NCI-H526 treated with DMSO at 0.1 percent for 48 hours (cell line): Measurements from ENCODE around the gene GSG1.
A peak's percentile ranks its signal among the peaks of the same experiment; 100 is the strongest.

Experiments used
- DNase-seq: peaks from one replicate; lab custom pipeline; 2025; lab: John Stamatoyannopoulos, UW

The GSG1 gene

DNA sequence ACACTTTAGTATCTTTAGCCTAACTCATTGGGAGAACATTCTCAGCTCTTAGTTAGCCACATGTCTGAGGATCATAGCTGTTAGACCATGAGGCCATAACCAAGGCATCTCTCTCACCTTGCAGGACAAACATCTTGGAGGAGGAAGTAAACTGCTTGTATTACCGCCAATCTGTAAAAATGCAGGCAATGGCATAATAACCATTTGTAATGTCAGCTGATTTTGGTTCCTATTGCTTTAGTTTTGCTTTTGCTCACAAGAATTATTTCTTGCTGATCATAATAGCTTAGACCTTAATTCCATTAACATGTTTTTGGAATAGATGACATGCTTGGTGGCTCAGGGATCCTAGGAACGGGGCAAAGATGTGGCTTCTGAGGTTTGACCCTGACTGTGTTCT is 16.4 kb upstream of the GSG1 start:
- DNase-seq = no peak

DNA sequence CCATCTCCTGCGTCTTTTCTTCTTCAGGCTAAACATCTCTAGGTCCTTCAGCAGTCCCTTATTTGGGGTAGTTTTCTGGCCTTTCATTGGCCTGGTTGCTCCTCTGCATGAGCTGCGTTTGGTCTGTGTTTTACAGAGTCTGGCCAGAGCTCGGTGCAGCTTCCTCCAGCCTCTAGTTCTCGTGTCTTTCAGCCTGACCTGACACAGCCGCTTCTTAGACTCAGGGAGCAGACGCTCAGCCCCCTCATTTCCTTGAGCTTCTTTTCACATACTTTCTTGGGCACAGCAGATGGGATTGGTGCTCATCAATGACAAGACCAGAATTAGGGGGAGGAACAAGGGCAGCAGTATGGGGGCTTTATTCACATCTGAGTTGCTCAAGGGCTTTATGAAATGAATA is 13.6 kb upstream of the GSG1 start:
- DNase-seq = no peak

DNA sequence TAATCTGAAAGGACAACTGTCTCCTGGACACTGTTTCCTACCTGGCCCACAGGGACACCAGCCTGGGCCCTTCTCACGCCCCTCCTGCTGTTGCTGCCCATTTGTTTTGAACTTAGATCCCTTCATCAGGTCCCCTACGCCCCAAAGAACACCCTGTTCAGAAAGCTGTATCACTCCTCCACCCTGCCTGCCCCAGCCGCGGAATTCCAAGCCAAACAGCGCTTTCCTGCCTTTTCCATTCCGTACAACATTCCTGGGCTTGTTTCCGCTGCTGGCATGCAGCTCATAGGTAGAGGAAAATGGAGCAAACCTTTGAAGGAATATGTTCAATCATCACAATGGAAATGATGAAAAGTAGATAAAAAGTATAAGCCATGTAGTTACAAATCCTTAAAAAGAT is 12.8 kb upstream of the GSG1 start:
- no peak for DNase-seq

DNA sequence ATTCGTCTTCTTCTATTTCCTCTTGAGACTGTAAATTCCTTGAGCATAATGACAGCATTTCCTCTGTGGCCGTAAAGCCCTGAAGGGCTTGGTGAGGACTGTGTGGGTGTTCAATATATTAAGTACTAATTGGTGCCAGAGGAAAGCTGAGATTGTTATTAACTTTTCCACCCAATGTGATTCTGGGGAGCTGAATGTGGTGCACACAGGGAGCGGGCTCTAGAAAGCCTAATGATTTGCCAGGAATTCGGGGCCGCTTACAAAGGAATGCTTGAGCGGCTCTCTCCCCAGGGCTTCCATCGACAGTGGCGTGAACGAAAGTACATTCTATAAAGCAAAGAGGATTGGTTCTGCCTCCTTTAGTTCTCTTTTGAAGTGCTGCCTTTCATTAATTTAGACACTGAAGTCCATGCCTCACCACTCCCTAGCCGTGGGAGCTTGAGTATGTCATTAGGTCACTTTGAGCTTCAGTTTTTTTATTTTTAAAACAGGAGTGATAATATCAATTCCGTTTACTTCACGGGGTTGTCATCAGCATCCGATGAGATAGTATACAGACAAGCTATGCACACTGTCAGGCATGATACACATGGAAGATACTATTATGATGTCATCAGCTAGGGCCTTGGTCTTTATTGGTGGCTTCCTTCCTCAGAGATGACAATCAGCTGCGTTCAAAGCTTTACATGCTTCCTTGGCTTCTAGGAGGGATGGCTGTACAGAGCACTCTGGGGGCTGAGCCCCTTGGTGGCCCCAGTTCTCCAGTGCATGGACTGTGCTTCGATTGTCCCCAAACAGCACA is 11.0 kb upstream of the GSG1 start:
- DNase-seq = no peak

DNA sequence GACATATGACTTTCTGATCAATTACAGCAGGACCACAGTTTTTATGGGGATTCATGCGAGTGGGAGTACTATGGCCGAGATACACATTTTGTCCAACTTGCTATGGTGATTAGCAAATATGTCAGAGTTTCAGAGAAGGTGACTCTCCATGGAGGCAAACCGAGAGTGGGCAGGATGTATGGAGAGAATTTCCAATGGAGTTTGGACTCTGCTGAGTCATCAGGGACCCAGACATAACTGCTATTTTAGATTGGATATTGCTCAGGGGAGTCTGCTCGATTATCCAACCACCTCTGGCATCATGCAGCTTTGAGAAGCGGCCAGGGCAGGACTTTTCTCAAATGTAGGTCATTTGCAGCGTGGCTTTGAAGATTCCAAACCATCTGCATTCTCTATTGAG is 9.5 kb upstream of the GSG1 start:
- DNase-seq = no peak

DNA sequence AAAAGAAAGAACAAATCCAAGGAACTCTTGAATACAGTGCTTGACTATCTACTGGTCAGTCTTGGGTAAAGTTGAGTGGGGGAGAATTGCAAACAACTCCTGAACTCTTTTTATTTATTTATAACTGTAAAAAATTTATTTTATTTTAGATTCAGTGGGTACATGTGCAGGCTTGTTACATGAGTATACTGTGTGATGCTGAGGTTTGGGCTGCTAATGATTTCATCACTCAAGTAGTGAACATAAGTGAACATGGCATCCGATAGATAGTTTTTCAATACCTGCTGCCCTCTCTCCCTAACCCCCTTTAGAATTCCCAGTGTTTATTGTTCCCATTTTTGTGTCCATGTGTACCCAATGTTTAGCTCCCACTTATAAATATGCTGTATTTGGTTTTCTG is 3.2 kb upstream of the GSG1 start:
- no peak for DNase-seq

DNA sequence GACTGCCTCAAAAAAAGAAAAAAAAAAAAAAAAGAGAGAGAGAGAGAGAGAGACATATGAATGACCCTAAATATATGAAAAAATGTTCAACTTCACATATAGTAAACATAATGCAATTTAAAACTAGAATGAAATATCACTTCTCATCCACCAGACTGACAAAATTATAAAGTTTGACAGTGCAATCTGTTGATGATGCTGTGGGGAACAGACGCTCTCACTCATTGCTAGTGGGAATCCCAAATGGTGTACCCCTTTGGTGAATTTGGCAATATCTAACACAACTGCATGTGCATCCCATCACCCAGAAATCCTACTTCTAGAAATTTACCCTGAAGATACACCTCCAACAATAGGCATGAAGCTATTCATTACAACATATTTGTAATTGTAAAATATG is 2.3 kb upstream of the GSG1 start:
- no peak for DNase-seq

DNA sequence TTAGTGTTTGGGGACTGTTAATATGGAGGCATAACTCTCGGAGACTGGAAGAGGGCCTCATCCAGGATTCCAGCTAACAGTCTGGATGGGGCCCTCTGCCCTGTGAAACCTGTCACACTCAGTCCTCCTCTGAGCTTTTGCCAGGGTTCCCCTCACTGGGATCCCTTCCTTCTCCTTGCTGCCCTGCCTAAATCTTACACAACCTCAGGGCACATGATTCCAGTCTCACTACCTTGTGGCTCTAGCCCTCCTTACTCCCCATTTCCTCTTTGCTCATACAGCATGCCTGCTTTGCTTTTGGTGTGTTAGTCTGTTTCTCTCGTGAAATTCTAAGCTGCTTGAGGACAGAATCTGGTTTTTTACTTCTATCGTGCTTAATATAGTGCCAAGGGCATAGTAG is 942 bp upstream of the GSG1 start:
- DNase-seq = no peak

DNA sequence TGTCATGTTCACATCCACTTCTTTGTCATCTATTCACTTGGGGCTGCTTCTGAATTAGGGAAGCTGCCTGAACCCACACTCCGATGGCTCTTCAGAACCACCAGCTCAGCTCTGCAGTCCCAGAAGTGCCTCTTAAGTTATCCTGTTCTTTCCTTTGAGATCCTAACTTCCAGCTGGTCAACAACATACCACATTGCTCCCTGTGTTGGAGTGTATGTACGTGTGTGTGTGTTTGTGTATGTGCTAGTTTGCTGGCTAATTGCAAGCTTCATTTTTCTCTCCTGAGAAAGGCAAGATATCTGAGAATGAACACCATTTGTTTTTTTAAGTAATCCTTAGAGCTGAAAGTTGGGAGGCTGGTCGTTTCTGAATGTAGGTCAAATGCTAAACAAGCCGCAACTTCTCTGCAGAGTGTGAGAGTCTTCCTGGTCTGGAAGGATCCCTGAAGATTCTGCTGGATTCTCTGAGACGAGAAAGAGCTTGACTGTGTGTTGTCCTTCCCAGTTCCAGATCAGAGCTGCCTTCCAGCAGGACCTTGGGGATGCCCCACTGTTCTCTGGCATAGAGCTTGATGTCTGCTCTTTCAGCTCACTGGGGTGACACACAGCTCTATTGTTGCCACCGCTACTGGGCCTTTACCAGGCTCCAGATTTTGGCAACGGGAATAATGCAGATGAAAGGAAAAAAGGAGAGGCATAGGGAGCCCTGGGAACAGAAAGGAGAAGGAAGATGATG is 839 bp downstream of the GSG1 start:
- no peak for DNase-seq

DNA sequence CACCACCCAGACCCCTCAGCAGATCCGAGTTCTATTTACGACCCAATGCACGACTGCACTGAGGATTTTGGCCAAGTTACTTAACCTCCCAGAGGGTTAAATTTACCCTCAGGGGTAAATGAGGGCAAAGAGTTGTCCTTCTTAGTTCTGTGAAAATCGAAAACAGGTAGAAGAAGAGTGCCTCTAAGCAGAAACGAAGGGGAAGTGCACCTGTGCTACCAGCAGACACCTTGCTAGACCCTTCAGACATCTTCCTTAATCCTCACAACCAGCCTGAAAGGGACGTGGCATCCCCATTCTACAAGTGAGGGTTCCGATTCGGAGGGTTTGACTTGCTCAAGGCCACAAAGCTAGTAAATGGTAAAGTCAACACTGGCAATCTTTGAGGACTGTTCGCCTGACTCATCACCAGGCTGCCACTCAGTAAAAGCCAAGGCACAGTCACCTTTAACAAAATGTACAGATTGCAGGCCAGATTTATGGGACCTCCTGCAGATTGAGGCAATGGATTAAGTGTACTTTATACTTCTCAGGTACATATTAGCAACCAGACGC is 1.6 kb downstream of the GSG1 start:
- no peak for DNase-seq

DNA sequence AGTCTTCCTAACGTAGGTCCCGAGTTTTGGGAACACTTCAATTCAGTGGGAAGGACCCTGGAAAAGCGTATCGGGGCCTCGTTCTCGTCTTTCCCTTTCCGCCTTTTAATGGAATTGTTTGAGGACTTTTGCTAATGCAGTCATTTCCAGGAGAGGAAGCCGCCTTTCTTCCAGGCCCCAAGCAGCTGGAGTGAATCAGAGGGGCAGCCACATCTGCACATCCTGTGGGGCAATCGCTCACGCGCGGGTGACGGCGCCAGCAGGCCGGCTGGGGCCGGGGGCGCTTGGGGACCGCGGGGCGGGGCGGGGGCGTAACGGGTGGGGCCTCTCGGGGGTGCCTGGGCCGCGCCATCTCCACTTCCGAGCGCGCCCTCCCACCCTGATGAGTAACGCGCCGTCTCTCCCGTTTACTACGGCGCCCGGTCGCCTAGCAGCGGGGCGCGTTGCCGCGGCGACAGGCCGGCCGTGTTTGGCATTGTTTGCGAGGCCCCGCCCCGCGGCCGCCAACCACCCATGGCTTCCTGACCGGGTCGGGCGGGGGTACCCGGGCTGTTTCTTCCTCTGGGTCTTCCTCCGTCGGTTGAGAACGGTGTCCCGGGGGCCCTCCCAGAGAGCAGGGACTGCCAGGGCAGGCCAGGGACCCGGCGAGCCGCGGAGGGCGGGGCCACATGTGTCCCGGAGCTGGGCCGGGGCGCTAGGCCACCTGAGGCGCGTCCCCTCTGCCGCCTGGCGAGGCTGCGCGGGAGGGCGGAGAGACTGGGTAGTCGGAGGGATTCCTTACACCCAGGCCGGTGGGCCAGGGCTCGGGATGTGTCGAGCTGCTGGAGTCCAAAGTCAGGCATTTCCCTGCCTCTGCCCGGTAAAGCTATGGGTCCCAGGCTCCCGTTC is 2.3 kb downstream of the GSG1 start:
- peak; percentile 66 for DNase-seq

DNA sequence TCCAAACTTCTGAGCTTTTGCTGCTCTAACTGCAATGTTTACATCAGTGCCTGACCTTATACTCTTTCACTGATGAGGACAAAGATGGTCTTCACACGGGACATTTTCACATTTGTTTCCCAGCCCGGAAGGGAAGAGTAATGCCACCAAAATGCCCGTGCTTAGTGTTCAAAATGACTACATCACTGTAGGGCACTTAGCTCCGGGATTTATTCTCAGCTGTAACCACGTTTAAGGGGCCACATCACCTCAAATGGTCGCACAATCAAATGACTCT is 2.9 kb downstream of the GSG1 start:
- no peak for DNase-seq

DNA sequence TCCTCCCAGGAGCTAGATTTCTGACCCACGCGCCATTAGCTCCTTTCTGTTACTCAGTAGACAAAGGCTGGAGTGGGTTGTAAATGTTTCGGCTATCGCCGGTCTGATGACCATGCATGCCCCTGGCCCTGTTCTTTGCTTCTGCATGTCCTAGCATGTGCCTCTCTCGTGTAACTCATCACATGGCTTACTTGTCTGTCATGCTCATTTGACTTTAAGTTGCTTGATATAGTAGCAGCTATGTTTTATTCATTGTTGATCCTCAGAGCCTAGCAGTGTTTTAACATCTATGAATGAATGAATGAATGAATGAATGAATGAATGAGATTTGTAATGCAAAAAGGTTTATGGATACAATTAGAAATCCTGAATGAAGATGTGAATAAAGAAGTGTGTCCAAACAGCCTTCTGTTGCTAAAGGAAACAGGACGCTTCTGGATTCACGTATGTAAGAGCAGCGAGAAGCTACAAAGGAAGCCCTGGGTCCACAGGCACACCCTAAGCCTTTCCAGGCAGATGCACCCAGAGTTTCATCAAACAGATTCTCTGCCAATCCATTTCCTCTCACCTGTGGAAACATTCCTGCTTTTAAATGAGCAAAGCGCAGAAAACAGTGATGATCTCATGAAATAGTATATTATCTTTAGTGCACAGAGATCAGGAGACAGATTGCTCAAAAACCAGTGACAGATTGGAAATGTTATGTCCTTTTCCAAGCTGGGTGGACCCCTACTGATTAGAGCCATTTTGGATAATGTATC is 3.4 kb downstream of the GSG1 start:
- DNase-seq = no peak

DNA sequence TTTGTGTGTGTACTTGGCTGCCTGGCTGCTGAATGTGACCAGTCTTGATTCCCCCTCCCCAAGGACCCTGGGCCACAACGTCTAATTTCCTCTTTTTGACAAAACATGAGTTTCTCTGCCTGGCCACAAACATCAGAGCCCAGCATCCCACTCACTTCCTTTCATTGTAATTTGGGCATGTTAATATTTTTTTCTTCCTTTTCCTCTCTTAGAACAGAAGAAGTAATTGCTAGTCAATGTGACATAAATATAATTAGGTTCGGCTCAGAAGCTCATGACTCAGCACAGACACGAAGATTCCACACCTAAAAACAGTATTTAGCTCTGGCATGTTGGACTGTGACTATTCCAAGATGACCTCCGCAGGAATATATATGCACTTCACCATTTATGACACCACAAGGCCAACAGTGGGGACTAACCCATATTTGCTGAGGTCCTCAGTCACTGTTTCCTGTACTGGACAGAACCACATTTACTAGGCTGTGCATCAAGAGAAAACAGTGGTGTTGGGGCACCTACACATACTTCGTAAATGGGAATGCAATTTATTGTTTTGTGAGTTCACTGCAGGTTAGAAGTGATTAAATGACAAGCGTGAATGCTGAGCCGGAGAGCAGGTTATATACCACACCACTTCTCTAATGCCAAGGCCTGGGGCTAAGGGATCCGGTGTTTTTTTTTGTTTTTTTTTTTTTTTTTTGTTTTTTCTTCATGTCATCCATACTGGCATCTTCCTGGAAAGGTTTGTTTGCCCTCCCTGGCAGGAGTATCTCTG is 4.2 kb downstream of the GSG1 start:
- DNase-seq = no peak

DNA sequence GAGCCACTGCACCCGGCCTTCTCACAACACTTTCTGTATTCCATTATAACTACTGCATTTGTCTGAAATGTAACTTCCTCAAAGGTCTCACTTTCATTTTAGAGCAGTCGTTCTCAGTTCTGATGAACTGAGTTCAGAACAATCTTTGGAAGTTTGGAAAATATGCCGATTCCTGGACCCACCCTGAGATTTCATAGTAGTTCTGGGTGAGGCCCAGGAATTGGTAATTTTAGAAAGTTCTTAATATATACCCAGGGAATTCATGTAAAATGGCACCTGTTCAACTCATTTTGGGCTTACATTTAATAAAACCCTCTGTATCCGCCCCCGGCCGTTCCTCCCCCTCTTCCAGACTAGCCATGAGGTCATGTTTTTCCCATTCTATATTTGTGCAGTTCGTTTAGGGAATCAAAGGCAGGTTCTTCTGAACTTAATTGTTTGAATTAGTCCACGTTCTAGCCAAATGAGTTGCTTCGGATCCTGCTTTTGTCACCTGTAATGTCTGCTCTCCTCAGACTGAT is 5.9 kb downstream of the GSG1 start:
- no peak for DNase-seq

DNA sequence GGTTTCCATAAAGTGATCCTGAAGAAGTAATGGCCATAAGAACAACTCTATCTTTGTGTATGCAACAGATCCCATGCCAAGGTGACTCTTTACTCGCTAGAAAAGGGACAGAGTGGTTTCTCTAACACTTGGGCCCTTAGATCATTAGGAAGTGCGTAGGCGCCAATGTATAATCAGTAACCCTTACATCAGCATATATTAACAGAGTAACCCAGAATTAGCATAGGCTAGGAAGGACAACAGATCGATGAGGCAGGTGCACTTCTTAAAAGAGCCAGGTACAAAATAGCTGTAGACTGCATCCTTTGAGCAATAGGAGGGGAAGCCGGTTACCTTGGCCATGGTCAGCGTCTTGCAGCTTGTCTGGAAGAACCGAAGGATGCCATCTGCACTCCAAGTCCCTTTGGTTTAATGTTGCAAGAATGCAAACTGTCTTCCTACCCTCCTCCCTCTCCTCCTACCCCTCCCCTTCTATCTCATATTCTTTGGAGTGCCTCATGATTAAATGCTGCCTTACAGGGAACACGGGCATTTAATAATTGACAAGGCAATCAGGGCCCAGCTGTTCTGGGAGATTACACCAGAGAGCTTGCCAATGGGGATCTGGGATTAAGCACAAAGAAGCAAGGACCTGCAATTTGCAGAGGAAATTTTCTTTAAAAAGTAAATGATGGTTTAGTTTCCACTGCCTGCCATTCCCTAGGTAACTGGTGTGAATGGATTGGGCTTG is 8.0 kb downstream of the GSG1 start:
- no peak for DNase-seq

DNA sequence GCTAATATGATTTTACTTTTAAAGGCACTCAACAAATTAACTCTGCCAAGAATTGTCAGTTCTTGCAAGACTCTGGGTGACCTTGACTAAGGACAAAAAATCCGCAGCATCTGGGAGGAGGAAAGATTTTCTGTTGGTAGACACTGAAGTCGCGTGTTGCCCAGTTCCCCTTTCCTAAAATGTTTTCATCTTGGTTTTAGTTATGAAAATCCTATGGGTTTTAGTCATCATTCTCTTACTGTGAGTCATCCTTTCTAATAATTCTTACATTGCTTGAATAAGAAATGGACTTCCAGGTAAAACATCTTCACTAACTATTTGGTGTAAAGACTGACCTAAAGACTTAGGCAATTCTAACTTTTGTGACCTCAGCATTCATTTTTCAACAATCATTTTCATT is 9.1 kb downstream of the GSG1 start:
- no peak for DNase-seq

DNA sequence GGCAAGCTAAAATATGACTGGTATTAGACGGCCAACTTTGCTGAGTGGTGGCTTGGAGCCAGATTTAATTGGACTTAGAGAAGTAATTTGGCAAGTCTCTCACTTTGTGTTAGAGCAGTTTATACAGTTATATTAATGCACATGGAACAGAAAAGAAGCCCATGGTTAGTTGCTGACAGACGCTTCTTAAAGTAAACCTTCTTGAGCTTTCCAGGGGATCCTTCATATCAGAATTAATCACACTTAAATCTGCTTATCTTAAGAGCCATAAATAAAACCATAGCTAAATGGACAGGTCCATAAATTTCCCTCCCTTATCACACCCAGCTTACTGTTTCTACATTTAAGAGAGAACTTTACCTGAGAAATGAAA is 9.6 kb downstream of the GSG1 start:
- no peak for DNase-seq

DNA sequence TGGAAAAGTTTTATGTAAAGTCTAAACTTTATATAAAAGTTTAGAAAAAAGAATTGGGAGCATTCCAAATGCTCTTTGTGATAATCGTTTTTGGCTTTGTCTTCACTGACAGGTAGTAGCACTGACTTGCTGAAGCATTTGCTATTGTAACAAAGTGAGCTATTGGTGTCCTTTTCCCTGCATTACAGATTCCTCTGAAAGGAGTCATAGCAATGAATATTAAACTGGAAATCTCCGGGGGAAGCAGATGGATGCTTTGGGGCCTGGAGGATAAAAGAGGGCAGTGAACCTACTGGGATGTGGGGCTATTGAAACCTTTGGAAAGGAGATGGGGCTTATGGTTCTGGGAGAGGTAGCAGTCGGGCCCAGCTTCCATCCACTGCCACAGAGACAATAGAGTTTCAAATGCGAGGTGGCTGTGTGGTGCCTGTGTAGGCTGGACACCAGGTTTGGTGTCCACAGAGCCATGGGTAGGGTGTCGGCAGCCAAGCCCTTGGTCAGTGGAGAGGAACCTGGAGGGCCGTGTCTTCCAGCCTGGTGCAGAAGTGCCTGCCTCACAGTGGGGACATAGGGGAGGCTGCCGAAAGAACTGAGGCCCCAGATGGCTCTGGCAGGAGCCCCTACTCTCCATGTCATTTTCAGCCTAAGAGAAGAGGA is 10.1 kb downstream of the GSG1 start:
- DNase-seq = no peak

DNA sequence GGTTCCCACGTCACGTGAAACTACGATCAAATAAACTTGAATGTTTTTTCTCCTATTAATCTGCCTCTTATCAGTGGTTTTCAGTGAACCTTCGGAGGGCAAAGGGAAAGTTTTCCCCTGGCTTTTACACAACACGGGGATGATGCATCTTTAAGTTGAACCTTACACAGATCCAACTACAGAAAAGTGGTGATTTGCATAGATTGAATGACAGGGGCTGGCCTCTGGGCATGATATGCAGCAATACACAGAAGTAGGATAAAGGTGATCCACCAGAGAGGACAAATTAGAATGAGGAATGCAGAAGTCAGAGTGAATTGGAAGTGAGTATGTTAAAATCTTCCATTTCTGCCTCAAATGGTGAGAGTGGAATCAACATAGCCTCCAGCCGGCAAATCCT is 11.6 kb downstream of the GSG1 start:
- peak; percentile 24 for DNase-seq
